Thoracic aorta (tissue), 2 donors: ENCODE results near the gene ACTR1A. TPM values are rescaled to one million over a fixed set of nuclear protein-coding genes. Genes with fewer than 3 reads are reported as not detected.

Experiments used
- ATAC-seq: fragments of 150-250 bp; one replicate; pipeline ENCODE4 v1.8.0; 2017; ENCODE audit warnings: low read depth; ENCODE audit not compliant: insufficient number of reproducible peaks, low FRiP score
- DNase-seq: peaks from one replicate; pipeline ENCODE4 v3.0.0-alpha.2; 2020; ENCODE audit warnings: low spot score
- H3K27ac ChIP-seq, 2 donors: fragments of 200-600 bp; sonication (generic); 1 replicate in 1 of 2; 2 replicates in 1 of 2; pipeline ENCODE4 v1.5.1; 2016; ENCODE audit warnings: mild to moderate bottlenecking in 2 of 2, moderate library complexity in 2 of 2
- H3K27me3 ChIP-seq: fragments of 200-600 bp; sonication (generic); replicated peaks from 2 replicates; pipeline ENCODE4 v1.6.0; 2016; ENCODE audit warnings: mild to moderate bottlenecking; ENCODE audit not compliant: insufficient read depth
- H3K36me3 ChIP-seq: fragments of 200-600 bp; sonication (generic); one replicate; pipeline ENCODE4 v1.5.1; 2016
- H3K4me1 ChIP-seq, 2 donors: fragments of 200-600 bp; sonication (generic); 1 replicate in 1 of 2; 2 replicates in 1 of 2; pipeline versions ENCODE4 v1.5.1 to v1.6.0; 2016; ENCODE audit warnings: low read depth in 2 of 2, mild to moderate bottlenecking in 1 of 2; ENCODE audit not compliant: control insufficient read depth in 1 of 2
- H3K4me3 ChIP-seq: fragments of 200-600 bp; sonication (generic); 2 replicates; pipeline ENCODE4 v1.5.1; 2016; ENCODE audit warnings: mild to moderate bottlenecking
- H3K9me3 ChIP-seq: fragments of 200-600 bp; sonication (generic); 2 replicates; pipeline ENCODE4 v1.5.1; 2016
- total RNA-seq, 2 donors: library from RNA; depleted of rRNA; stranded (reverse); fragments of >200 nt; gene quantifications; one replicate each; pipeline versions ENCODE4 v1.1.0 to v1.2.3, GENCODE V29; 2016
- TF ChIP-seq, protein P1 (sequence below): fragments of 200-600 bp; sonication (generic); IDR thresholded peaks from one replicate; pipeline ENCODE4 v1.5.1; 2019; ENCODE audit warnings: antibody characterized with exemption

ACTR1A gene
- total RNA-seq, 2 donors from 2014 or later: 98.0 to 116 TPM

DNA sequence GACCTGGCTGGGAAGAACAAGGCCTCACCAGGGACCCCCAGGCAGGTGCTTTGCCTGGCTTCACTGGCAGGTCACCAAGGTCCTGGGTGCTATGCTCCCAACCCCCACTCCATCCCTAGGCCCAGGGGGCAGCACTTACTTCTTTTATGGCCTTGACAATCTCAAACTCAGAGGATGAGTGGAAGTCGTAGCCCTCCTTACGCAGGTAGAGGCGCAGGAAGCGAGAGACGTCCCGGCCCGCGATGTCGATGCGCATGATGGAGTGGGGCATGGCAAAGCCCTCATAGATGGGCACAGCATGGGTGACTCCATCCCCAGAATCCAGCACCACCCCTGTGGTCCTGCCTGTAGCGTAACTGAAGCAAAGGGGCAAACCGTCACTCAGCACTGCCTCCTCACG lies 18.5 kb downstream of the ACTR1A start:
- TF ChIP-seq, protein P1, sequence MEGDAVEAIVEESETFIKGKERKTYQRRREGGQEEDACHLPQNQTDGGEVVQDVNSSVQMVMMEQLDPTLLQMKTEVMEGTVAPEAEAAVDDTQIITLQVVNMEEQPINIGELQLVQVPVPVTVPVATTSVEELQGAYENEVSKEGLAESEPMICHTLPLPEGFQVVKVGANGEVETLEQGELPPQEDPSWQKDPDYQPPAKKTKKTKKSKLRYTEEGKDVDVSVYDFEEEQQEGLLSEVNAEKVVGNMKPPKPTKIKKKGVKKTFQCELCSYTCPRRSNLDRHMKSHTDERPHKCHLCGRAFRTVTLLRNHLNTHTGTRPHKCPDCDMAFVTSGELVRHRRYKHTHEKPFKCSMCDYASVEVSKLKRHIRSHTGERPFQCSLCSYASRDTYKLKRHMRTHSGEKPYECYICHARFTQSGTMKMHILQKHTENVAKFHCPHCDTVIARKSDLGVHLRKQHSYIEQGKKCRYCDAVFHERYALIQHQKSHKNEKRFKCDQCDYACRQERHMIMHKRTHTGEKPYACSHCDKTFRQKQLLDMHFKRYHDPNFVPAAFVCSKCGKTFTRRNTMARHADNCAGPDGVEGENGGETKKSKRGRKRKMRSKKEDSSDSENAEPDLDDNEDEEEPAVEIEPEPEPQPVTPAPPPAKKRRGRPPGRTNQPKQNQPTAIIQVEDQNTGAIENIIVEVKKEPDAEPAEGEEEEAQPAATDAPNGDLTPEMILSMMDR: no peak
- no peak for ATAC-seq
- H3K4me3 ChIP-seq: no peak overlapping the region
- no peaks in the 10 kb centered on the region for H3K9me3 ChIP-seq
- H3K36me3 ChIP-seq: peaks cover 86% of the 10 kb centered on the region
- H3K27me3 ChIP-seq: no peaks in the 10 kb centered on the region
- DNase-seq: no peak
- H3K27ac ChIP-seq: no peak overlapping the region
- H3K4me1 ChIP-seq: no peaks in the 10 kb centered on the region

DNA sequence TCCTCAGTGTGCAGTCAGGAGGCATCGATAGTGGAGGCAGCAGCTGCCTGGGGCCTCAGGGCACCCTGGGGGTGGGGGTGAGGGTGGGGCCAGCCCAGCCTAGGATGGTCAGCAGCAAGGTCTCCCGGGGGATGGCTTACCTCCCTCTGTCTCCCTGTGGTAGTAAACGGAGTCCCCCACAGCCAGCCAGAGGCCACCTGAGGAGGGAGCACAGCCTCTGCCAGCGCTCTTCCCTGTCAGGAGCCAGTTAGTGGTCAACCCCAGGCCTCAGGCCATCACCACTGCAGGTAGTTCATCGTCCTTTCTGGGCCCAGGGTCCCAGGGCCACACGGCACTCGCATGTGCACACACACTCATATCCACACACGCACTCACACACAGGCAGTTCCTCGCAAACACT lies 22.1 kb downstream of the ACTR1A start:
- H3K9me3 ChIP-seq: no peaks in the 10 kb centered on the region
- H3K4me1 ChIP-seq: no peaks in the 10 kb centered on the region
- peaks cover 51% of the 10 kb centered on the region for H3K36me3 ChIP-seq
- no peak overlapping the region for H3K4me3 ChIP-seq
- ATAC-seq: no peak
- TF ChIP-seq, protein P1: no peak
- no peaks in the 10 kb centered on the region for H3K27me3 ChIP-seq
- H3K27ac ChIP-seq: no peak overlapping the region
- DNase-seq: no peak

DNA sequence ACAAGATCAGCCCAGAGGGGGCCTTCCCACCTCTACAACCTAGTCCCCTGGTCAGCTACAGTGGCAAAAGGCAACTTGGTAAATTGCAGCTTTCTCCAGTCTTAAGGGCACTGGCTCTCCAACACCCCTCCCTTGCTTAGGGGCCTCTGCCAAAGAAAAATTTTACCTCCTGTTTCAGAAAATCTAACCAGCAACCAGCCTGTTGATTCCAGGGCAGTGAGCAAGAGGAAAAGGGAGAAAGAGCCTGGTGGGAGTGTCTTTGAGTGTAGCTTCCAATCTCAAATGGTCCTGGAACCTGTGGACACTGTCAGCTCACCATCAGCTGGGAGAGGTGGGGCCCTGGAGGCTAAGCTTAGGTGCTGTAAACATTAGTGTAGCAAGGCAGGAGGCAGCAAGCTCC lies 22.9 kb downstream of the ACTR1A start:
- Histone ChIP-seq H3K9me3 (no peaks in the 10 kb centered on the region), H3K27me3 (no peaks in the 10 kb centered on the region), H3K36me3 (peaks cover 44% of the 10 kb centered on the region), H3K4me1 (no peaks in the 10 kb centered on the region), H3K27ac (no peak overlapping the region), H3K4me3 (no peak overlapping the region)
- DNase-seq: no peak
- no peak for ATAC-seq
- TF ChIP-seq, protein P1: no peak

DNA sequence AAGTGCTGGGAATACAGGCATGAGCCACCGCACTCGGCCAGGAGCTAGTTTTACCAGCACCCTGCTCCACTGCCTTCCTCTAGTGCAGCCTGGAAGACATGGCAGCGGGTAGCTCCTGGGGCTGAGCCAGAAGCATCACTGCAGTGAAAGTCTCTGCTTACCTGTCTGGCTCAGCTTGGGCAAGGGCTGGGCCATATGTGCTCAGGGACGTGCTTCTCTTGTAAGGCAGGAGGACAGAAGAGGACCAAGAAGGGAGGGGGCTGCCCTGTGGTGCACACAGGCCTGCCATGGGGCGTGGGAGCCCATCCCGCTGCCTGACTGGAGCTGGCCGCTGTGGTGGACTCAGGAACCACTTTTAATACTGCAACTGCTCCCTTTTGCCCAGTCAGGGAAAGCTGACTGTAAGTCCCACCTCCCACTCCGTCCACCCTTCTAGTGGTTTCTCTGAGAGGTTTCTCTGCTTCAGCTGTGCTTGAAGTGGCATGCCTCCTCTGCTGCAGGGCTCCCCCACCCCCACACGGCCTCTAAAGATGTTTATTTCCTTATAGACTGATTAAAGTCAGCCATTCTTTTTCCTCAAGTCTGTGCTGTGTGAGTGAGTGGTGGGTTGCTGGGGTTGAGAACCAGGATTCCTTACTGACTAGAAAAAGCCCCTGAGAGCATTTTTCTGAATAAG lies 25.9 kb downstream of the ACTR1A start:
- DNase-seq: no peak
- Histone ChIP-seq H3K4me1 (no peaks in the 10 kb centered on the region), H3K27me3 (no peaks in the 10 kb centered on the region), H3K9me3 (no peaks in the 10 kb centered on the region), H3K4me3 (no peak overlapping the region), H3K36me3 (peaks cover 13% of the 10 kb centered on the region), H3K27ac (no peak overlapping the region)
- TF ChIP-seq, protein P1: no peak
- no peak for ATAC-seq

DNA sequence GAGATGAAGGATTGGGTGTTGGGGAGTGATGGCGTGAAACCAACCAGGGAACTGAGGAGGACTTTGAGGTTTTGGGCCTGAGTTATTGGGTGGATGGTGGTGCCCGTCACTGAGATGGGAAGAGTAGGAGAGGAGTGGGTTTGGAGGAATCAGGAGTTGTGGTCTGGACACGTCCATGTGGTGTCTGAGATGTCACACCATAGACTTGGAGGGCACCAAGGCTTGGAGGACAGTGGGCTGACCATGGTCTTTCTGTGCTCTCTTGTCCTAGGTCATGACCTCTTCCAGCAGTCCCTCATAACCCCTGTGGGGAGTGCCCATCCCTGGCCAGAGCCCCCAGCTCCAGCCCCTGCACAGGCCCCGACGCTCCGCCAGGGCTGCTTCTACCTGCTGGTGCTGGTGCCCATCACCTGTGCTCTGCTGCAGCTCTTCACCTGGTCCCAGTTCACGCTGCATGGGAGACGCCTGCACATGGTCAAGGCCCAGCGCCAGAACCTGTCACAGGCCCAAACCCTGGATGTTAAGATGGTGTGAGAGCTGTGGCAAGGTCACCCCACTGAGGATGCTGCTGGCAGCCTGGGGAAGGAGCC lies 27.0 kb downstream of the ACTR1A start:
- H3K9me3 ChIP-seq: no peaks in the 10 kb centered on the region
- TF ChIP-seq, protein P1: no peak
- H3K27ac ChIP-seq: no peak overlapping the region
- ATAC-seq: no peak
- H3K36me3 ChIP-seq: peaks cover 5% of the 10 kb centered on the region
- no peaks in the 10 kb centered on the region for H3K4me1 ChIP-seq
- H3K27me3 ChIP-seq: no peaks in the 10 kb centered on the region
- DNase-seq: no peak
- H3K4me3 ChIP-seq: no peak overlapping the region
